CD14-positive monocyte (primary cell): ENCODE results near the gene OTULIN. TPM values are rescaled to one million over a fixed set of nuclear protein-coding genes. Genes with fewer than 3 reads are reported as not detected.

Experiments used
- DNase-seq, 3 donors: peaks; one replicate each; pipeline ENCODE4 v3.0.0-alpha.2; 2011 to 2022
- H2AFZ ChIP-seq: 2 replicates; pipeline ENCODE4 v1.6.0; 2012; ENCODE audit warnings: mild to moderate bottlenecking, low read depth, low read length, inconsistent platforms; ENCODE audit not compliant: insufficient read depth, poor library complexity, severe bottlenecking
- H3K27ac ChIP-seq, 2 donors: 1 replicate in 1 of 2; 2 replicates in 1 of 2; pipeline ENCODE4 v1.5.1; 2012 to 2013; ENCODE audit warnings: low read length in 2 of 2, control low read depth in 1 of 2, inconsistent platforms in 1 of 2, low read depth in 1 of 2, mild to moderate bottlenecking in 1 of 2
- H3K27me3 ChIP-seq, 2 donors: one replicate each; pipeline versions ENCODE4 v1.6.0 to v1.6.1; 2011 to 2013; ENCODE audit warnings: low read length in 2 of 2; ENCODE audit not compliant: control insufficient read depth in 2 of 2, insufficient read depth in 2 of 2
- H3K36me3 ChIP-seq, 2 donors: replicated peaks in 1 of 2; 1 replicate in 1 of 2; 2 replicates in 1 of 2; pipeline versions ENCODE4 v1.5.1 to v1.6.1; 2012 to 2013; ENCODE audit warnings: low read length in 2 of 2, control low read depth in 1 of 2, inconsistent platforms in 1 of 2, mild to moderate bottlenecking in 1 of 2; ENCODE audit not compliant: insufficient read depth in 2 of 2, control insufficient read depth in 1 of 2
- H3K4me1 ChIP-seq, 2 donors: 1 replicate in 1 of 2; 2 replicates in 1 of 2; pipeline versions ENCODE4 v1.5.1 to v1.6.1; 2012 to 2013; ENCODE audit warnings: low read length in 2 of 2, control low read depth in 1 of 2, inconsistent platforms in 1 of 2, mild to moderate bottlenecking in 1 of 2, moderate library complexity in 1 of 2; ENCODE audit not compliant: insufficient read depth in 2 of 2, control insufficient read depth in 1 of 2
- H3K4me2 ChIP-seq: replicated peaks from 2 replicates; pipeline ENCODE3; 2012; ENCODE audit warnings: low read length, moderate library complexity, mild to moderate bottlenecking; ENCODE audit not compliant: poor library complexity, severe bottlenecking; ENCODE audit errors: extremely low read depth
- H3K4me3 ChIP-seq, 3 experiments: fragments of 200-600 bp in 1 of 3; sonication (generic) in 1 of 3; replicated peaks in 1 of 3; 1 replicate in 2 of 3; 2 replicates in 1 of 3; pipeline ENCODE4 v1.5.1; 2011 to 2013; ENCODE audit warnings: low read length in 3 of 3, mild to moderate bottlenecking in 3 of 3, control low read depth in 2 of 3, low read depth in 2 of 3, inconsistent platforms in 1 of 3, moderate library complexity in 1 of 3
- H3K79me2 ChIP-seq: 2 replicates; pipeline ENCODE4 v1.6.0; 2012; ENCODE audit warnings: mild to moderate bottlenecking, control low read depth, inconsistent platforms, low read length, moderate library complexity; ENCODE audit not compliant: insufficient read depth
- H3K9ac ChIP-seq: 2 replicates; pipeline ENCODE4 v1.6.0; 2017; ENCODE audit warnings: low read length, mild to moderate bottlenecking; ENCODE audit not compliant: insufficient read depth, poor library complexity, severe bottlenecking
- H3K9me3 ChIP-seq, 2 donors: replicated peaks in 1 of 2; 1 replicate in 1 of 2; 2 replicates in 1 of 2; pipeline versions ENCODE4 v1.5.1 to v1.6.1; 2012 to 2013; ENCODE audit warnings: low read length in 2 of 2, control low read depth in 1 of 2; ENCODE audit not compliant: control insufficient read depth in 1 of 2, insufficient read depth in 1 of 2
- H4K20me1 ChIP-seq: 2 replicates; pipeline ENCODE4 v1.6.0; 2012; ENCODE audit warnings: mild to moderate bottlenecking, low read length, control low read depth, moderate library complexity; ENCODE audit not compliant: insufficient read depth
- H3K27ac Mint-ChIP-seq, 7 donors: one replicate each; pipeline ENCODE4 v1.8.0; 2020; ENCODE audit warnings: mild to moderate bottlenecking in 7 of 7, mixed read lengths in 7 of 7, moderate library complexity in 6 of 7, inconsistent platforms in 2 of 7
- H3K27me3 Mint-ChIP-seq, 3 donors: one replicate each; pipeline ENCODE4 v1.8.0; 2021 to 2022; ENCODE audit warnings: low read depth in 3 of 3, mild to moderate bottlenecking in 3 of 3, mixed read lengths in 3 of 3, moderate library complexity in 3 of 3, inconsistent platforms in 1 of 3
- H3K36me3 Mint-ChIP-seq, 2 donors: one replicate each; pipeline ENCODE4 v1.8.0; 2020; ENCODE audit warnings: mixed read lengths in 2 of 2, inconsistent platforms in 1 of 2, mild to moderate bottlenecking in 1 of 2
- H3K4me1 Mint-ChIP-seq: one replicate; pipeline ENCODE4 v1.8.0; 2020; ENCODE audit warnings: mild to moderate bottlenecking, mixed read lengths
- H3K4me3 Mint-ChIP-seq, 2 donors: one replicate each; pipeline ENCODE4 v1.8.0; 2020; ENCODE audit warnings: mild to moderate bottlenecking in 2 of 2, mixed read lengths in 2 of 2, moderate library complexity in 1 of 2
- H3K9me3 Mint-ChIP-seq, 7 donors: one replicate each; pipeline ENCODE4 v1.8.0; 2020 to 2022; ENCODE audit warnings: mixed read lengths in 7 of 7, mild to moderate bottlenecking in 6 of 7, moderate library complexity in 6 of 7, inconsistent platforms in 2 of 7
- WGBS: methylation state at CpG from one replicate; pipeline ENCODE4 v1.1.5; 2013; ENCODE audit warnings: missing lambda C conversion rate; ENCODE audit not compliant: insufficient coverage; 5-methylcytosine and 5-hydroxymethylcytosine counted together
- intact Hi-C, 2 donors: fragments of 100-400 bp; cut with micrococcal nuclease; formaldehyde crosslinking; loops; one replicate each; pipeline versions ENCODE4 v1.15.0 to v1.15.1; 2023
- polyA plus RNA-seq, 3 donors: library from polyadenylated mRNA; depleted of rRNA in 1 of 3; unstranded in 2 of 3; stranded (reverse) in 1 of 3; fragments of 300-500 nt in 2 of 3; fragments of >200 nt in 1 of 3; fragmentation: Illumina TruSeq in 2 of 3; gene quantifications; 1 replicate in 2 of 3; 2 replicates in 1 of 3; pipeline ENCODE4 v1.2.3, GENCODE V29; 2012 to 2021
- TF ChIP-seq, protein P1 (sequence below): fragments of 200-600 bp; IDR thresholded peaks from one replicate; pipeline ENCODE4 v1.8.0; 2022; ENCODE audit warnings: antibody characterized with exemption, mild to moderate bottlenecking

OTULIN gene
- polyA plus RNA-seq, 3 donors = 13.7 to 14.2 (median 14.0) TPM

DNA sequence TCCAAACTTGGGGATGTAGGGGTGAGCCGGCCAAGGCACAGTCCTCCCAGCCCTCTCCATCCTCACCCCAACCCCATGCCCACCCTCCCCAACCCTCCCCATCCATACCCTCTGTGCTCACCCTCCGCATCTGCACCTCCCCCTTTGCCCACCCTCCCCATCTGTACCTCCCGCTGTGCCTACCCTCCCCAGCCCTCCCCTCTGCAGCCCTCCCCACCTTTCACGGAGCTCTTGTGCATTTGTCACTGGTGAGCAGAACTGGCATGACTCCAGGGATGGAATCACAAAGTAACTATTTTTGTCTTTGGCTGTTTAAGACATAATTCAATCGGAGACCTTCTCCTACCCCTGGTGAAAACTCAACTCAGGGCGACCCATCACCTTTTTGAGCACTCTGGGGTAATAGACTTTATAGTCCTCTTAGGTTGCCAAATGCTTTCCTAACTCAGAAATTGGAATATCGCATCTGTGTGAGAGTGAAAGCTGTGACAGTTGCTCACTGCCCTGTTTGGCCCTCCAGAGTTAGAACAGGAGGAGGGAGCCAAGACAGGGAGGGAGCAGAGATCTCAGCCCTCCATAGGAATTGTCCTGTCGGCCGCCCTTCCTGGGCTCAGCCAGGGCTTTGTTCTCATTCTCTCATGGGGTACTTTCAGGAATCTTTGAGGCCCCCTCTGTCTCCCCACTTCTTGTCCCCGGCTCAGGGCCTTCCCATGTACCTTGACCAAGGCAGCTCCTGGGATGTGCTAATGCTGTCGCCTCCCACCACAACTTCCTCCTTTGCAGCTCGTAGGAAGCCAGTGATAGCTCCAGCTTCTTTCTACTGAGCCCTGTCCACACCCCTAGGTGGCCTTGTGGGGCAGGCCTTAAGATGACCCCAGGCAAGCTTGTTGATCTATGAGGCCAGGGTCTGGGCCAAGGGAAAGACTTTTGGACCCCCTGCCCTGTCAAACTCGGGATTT lies 36.2 kb downstream of the OTULIN start:
- TF ChIP-seq, protein P1, sequence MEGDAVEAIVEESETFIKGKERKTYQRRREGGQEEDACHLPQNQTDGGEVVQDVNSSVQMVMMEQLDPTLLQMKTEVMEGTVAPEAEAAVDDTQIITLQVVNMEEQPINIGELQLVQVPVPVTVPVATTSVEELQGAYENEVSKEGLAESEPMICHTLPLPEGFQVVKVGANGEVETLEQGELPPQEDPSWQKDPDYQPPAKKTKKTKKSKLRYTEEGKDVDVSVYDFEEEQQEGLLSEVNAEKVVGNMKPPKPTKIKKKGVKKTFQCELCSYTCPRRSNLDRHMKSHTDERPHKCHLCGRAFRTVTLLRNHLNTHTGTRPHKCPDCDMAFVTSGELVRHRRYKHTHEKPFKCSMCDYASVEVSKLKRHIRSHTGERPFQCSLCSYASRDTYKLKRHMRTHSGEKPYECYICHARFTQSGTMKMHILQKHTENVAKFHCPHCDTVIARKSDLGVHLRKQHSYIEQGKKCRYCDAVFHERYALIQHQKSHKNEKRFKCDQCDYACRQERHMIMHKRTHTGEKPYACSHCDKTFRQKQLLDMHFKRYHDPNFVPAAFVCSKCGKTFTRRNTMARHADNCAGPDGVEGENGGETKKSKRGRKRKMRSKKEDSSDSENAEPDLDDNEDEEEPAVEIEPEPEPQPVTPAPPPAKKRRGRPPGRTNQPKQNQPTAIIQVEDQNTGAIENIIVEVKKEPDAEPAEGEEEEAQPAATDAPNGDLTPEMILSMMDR = no peak
- Mint-ChIP-seq H3K27me3 (peaks cover 0 to 6% (median 0%) of the 10 kb centered on the region in 3 donors), H3K4me3 (no peak overlapping the region), H3K36me3 (peaks cover 79 to 88% of the 10 kb centered on the region in 2 donors), H3K9me3 (no peaks in the 10 kb centered on the region), H3K4me1 (peaks cover 7% of the 10 kb centered on the region), H3K27ac (peak overlapping the region in 2 of 7 donors; percentile 28 to 49)
- no peak overlapping the region for H3K27ac ChIP-seq
- H3K4me3 ChIP-seq = no peak overlapping the region
- H3K4me2 ChIP-seq = no peak overlapping the region
- H3K4me1 ChIP-seq = peaks cover 8% of the 10 kb centered on the region in 2 donors
- WGBS = 60% methylated on average over 3 of the region's 13 CpGs
- no peaks in the 10 kb centered on the region for H3K27me3 ChIP-seq
- intact Hi-C loops = no loop called here
- H3K9me3 ChIP-seq = no peaks in the 10 kb centered on the region
- peak; percentile 32 to 49 (median 49) for DNase-seq
- H3K36me3 ChIP-seq = peaks cover 67 to 93% of the 10 kb centered on the region in 2 donors
- H3K79me2 ChIP-seq = peaks cover 3% of the 10 kb centered on the region
- H4K20me1 ChIP-seq = peaks cover 65% of the 10 kb centered on the region
- H2AFZ ChIP-seq = no peak overlapping the region
- H3K9ac ChIP-seq = no peak overlapping the region

DNA sequence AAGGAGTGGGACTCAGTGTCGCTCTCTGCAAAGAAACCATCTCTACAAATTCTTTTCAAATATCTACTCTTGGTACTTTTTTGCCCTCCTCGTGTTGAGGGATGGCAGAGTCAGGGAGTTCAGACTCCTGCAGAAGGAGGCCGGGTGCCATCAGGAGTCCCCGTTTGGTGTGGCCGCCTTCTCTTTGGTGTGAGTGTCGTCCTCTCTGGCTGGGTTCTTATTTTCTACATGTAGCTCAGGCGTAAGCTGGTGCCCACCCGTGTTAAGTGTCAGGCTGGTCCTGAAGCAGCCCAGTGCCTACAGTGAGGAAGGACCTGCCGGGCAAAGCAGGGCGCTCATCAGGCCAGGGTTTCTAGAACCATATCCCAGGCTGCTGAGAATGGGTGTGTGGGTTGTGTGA lies 37.0 kb downstream of the OTULIN start:
- Histone ChIP-seq H3K36me3 (peaks cover 63 to 93% of the 10 kb centered on the region in 2 donors), H3K4me1 (peaks cover 8% of the 10 kb centered on the region in 2 donors), H4K20me1 (peaks cover 60% of the 10 kb centered on the region), H3K4me2 (no peak overlapping the region), H3K79me2 (peaks cover 3% of the 10 kb centered on the region), H3K27me3 (no peaks in the 10 kb centered on the region), H3K9me3 (no peaks in the 10 kb centered on the region), H3K4me3 (no peak overlapping the region), H3K9ac (no peak overlapping the region), H3K27ac (no peak overlapping the region), H2AFZ (no peak overlapping the region)
- TF ChIP-seq, protein P1 = no peak
- H3K4me3 Mint-ChIP-seq = no peak overlapping the region
- no peaks in the 10 kb centered on the region for H3K9me3 Mint-ChIP-seq
- H3K4me1 Mint-ChIP-seq = peaks cover 7% of the 10 kb centered on the region
- H3K27ac Mint-ChIP-seq = peak overlapping the region in 4 of 7 donors; percentile 40 to 85 (median 70)
- WGBS = over 99% methylated on average over 9 of the region's 10 CpGs
- peaks cover 0 to 6% (median 0%) of the 10 kb centered on the region in 3 donors for H3K27me3 Mint-ChIP-seq
- DNase-seq = no peak
- H3K36me3 Mint-ChIP-seq = peaks cover 79 to 88% of the 10 kb centered on the region in 2 donors
- intact Hi-C loops = no loop called here
